GM12891 (cell line): Measurements from ENCODE around the gene LAPTM5.

Source experiments
- POLR2A ChIP-seq: IDR thresholded peaks from 2 replicates; pipeline ENCODE4 v1.6.1; 2011; ENCODE audit warnings: low read depth, low read length, control low read depth
- POLR2AphosphoS5 ChIP-seq: IDR thresholded peaks from 2 replicates; pipeline ENCODE4 v1.6.1; 2011; ENCODE audit warnings: low read depth, low read length, control low read depth
- TAF1 ChIP-seq: IDR thresholded peaks from 2 replicates; pipeline ENCODE4 v1.6.1; 2011; ENCODE audit warnings: low read depth, low read length, control low read depth

DNA sequence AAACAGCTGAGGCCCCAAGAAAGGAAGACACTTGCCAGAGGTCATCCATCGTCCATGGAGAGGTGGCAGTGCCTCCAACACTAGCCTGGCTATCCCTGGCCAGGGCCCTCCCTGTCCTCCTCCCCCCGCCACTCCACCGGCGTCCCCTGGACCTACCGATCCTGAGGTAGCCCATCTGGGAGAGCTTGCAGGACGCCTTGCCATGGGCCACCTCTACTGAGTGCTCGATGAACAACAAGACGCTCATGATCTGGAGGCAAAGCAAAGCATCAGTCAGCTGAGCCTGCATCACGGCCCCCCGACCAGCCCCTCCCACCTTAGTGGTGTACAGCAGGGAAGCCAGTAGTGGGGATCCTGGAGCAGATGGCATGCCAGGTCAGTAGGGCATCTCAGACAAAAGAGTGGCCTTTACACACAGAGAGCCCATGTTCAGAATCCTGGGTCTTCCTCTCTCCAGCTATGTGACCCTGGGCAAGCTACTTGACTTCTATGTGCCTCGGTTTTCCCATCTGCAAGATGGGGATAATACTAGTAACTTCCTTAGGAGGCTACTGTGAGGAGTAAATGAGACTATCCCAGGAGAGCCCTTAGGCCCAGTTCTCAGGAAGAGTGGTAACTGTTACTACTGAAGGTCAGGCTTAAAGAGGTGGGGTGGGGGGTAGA lies 15.1 kb downstream of the LAPTM5 start:
- TF ChIP-seq POLR2A, result no peak
- TF ChIP-seq POLR2AphosphoS5, result no peak
- no peak for TF ChIP-seq TAF1
